HEK293T (cell line): Measurements from ENCODE around the gene MUC21.

Experiments used
- CTCF ChIA-PET: fragments of 350-600 bp; formaldehyde crosslinking; extraction: SDS; loops from one replicate; lab custom pipeline; 2021; ENCODE audit warnings: antibody characterized with exemption, inconsistent platforms; lab: Yijun Ruan, JAX
- POLR2A ChIA-PET: fragments of 350-600 bp; formaldehyde crosslinking; extraction: SDS; loops from one replicate; lab custom pipeline; 2020; ENCODE audit warnings: antibody characterized with exemption, inconsistent platforms; lab: Yijun Ruan, JAX
- DNase-seq: peaks from one replicate; pipeline ENCODE4 v3.0.0; 2012; ENCODE audit warnings: mixed read lengths; ENCODE audit errors: extremely low spot score
- ARNT ChIP-seq: fragments of 450-650 bp; IDR thresholded peaks from 2 replicates; pipeline ENCODE4 v1.6.1; 2017; ENCODE audit warnings: mild to moderate bottlenecking
- BHLHE40 ChIP-seq: fragments of 450-650 bp; IDR thresholded peaks from 2 replicates; pipeline ENCODE4 v1.6.1; 2016; ENCODE audit warnings: mild to moderate bottlenecking, moderate library complexity, borderline replicate concordance
- CTBP1 ChIP-seq: fragments of 450-650 bp; IDR thresholded peaks from 2 replicates; pipeline ENCODE4 v1.6.1; 2016; ENCODE audit warnings: borderline replicate concordance
- ELF4 ChIP-seq: fragments of 450-650 bp; IDR thresholded peaks from 2 replicates; pipeline ENCODE4 v1.6.1; 2017; ENCODE audit warnings: antibody characterized with exemption
- FOXA1 ChIP-seq: fragments of 450-650 bp; IDR thresholded peaks from 2 replicates; pipeline ENCODE4 v1.6.1; 2016; ENCODE audit warnings: mild to moderate bottlenecking
- FOXK2 ChIP-seq: fragments of 450-650 bp; IDR thresholded peaks from 2 replicates; pipeline ENCODE4 v1.6.1; 2016; ENCODE audit warnings: mild to moderate bottlenecking
- FOXM1 ChIP-seq: fragments of 450-650 bp; IDR thresholded peaks from 2 replicates; pipeline ENCODE4 v1.6.1; 2017; ENCODE audit warnings: mild to moderate bottlenecking, borderline replicate concordance
- HDGF ChIP-seq: fragments of 450-650 bp; IDR thresholded peaks from 2 replicates; pipeline ENCODE4 v1.6.1; 2017; ENCODE audit warnings: antibody characterized with exemption, borderline replicate concordance
- L3MBTL2 ChIP-seq: fragments of 450-650 bp; conservative IDR thresholded peaks from 2 replicates; pipeline ENCODE4 v1.6.1; 2016; ENCODE audit warnings: mild to moderate bottlenecking
- LEF1 ChIP-seq: fragments of 450-650 bp; IDR thresholded peaks from 2 replicates; pipeline ENCODE4 v1.6.1; 2017; ENCODE audit warnings: mild to moderate bottlenecking, borderline replicate concordance
- NFRKB ChIP-seq: fragments of 450-650 bp; IDR thresholded peaks from 2 replicates; pipeline ENCODE4 v1.6.1; 2016; ENCODE audit warnings: mild to moderate bottlenecking, moderate library complexity
- PKNOX1 ChIP-seq: fragments of 450-650 bp; IDR thresholded peaks from 2 replicates; pipeline ENCODE4 v1.6.1; 2016
- SP1 ChIP-seq: fragments of 450-650 bp; IDR thresholded peaks from 2 replicates; pipeline ENCODE4 v1.6.1; 2017
- SUZ12 ChIP-seq: fragments of 450-650 bp; IDR thresholded peaks from 2 replicates; pipeline ENCODE4 v1.6.1; 2016; ENCODE audit warnings: mild to moderate bottlenecking
- TARDBP ChIP-seq: fragments of 450-650 bp; IDR thresholded peaks from 2 replicates; pipeline ENCODE4 v1.6.1; 2016
- ZNF384 ChIP-seq: fragments of 450-650 bp; IDR thresholded peaks from 2 replicates; pipeline ENCODE4 v1.6.1; 2016

Gene MUC21

DNA sequence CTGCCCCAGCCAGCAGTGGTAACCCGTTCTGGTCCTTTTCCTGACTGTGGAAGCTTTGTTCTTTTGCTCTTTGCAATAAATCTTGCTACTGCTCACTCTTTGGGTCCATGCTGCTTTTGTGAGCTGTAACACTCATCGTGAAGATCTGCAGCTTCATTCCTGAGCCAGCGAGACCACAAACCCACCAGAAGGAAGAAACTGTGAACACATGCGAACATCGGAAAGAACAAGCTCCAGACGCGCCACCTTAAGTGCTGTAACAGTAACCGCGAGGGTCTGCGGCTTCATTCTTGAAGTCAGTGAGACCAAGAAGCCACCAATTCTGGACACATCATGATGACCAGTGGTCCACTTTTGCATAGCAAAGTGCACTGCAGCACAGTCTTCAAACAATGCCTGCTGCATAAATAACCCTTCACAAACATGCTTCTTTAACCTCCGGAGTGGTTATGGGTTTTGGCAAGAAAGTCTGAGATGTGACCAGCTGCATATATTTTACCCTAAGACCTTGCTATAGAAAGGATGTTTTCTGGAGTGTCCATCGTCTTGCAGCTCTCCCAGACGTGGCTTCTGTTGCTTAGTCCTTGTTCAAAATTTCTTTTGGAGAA is 17.9 kb downstream of the MUC21 start:
- DNase-seq = no peak
- POLR2A ChIA-PET = no interaction called here
- CTCF ChIA-PET = no interaction called here
- TF ChIP-seq HDGF (no peak), FOXK2 (no peak), FOXM1 (no peak), L3MBTL2 (no peak), SP1 (no peak), LEF1 (no peak), CTBP1 (no peak), ELF4 (no peak), ZNF384 (no peak), PKNOX1 (no peak), SUZ12 (no peak), ARNT (no peak), BHLHE40 (no peak), TARDBP (no peak), FOXA1 (no peak), NFRKB (no peak)

- DNase-seq = no peak
- ChIA-PET POLR2A (no interaction called here), CTCF (no interaction called here)
- TF ChIP-seq FOXK2 = no peak
- no peak for TF ChIP-seq PKNOX1
- no peak for TF ChIP-seq ARNT
- no peak for TF ChIP-seq SP1
Measured at GRCh38 chr6:31002471-31002870, 19.0 kb downstream of the MUC21 start.

GRCh38 chr6:31004794-31005193 is 21.3 kb downstream of the MUC21 start:
- TF ChIP-seq ZNF384 (no peak), HDGF (no peak), L3MBTL2 (no peak)
- DNase-seq = no peak
- CTCF ChIA-PET = no interaction called here
- POLR2A ChIA-PET = no interaction called here

- ChIA-PET CTCF (no interaction called here), POLR2A (no interaction called here)
- no peak for DNase-seq
- TF ChIP-seq L3MBTL2 (no peak), LEF1 (no peak), FOXK2 (no peak), TARDBP (no peak), HDGF (no peak), SP1 (no peak), ZNF384 (no peak), PKNOX1 (no peak), FOXA1 (no peak), ARNT (no peak), FOXM1 (no peak), SUZ12 (no peak), NFRKB (no peak), ELF4 (no peak), CTBP1 (no peak), BHLHE40 (no peak)
Measured at GRCh38 chr6:31005249-31006020, 21.9 kb downstream of the MUC21 start.

DNA sequence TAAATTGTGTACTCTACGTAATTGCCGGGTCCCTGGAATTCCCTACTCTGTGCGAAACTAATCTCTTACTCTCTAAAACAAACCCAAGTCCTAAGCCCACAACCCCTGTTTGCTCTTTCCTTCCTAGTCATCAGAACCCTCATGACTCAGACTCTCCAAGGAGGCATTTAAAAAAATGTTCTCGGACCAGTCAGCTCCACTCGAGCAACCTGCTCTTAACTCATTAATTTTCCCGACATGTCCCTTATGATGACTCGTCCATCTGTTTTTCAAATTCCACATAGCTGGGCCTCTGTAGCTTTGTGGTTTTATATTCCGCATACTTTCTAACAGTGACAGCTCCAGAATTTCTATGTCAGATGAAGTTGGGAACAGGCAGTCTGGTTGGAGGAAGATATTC is 24.2 kb downstream of the MUC21 start:
- ChIA-PET CTCF (interaction anchor here (0.6 kb wide), 1 partner anchor 34 kb away, joined by 4 read pairs; no protein-coding TSS in a partner anchor), POLR2A (no interaction called here)
- TF ChIP-seq PKNOX1 (no peak), FOXA1 (no peak), CTBP1 (no peak), L3MBTL2 (no peak), BHLHE40 (no peak), ZNF384 (no peak), FOXM1 (no peak), SUZ12 (no peak)
- no peak for DNase-seq

DNA sequence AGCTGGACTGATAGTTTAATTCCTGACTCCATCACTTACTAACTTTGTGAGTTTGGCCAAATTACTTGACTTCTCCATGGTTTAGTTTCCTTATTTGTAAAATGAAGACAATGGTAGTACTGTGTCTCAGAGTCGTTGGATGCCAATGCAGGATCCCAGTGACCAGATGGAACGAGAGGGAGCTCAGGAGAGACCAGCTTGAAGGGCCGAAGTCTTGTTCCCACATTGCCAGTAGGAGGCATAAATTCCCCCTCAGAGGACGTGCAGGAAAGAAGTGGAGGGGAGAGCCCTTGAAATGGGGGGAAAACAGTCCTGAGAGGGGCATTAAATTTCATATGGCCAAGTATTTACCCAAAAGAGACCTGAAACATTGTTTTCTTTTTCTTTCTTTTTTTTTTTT is 24.6 kb downstream of the MUC21 start:
- ChIA-PET CTCF (interaction anchor here (0.6 kb wide), 2 partner anchors 34 to 39 kb away, joined by 4 to 7 read pairs; no protein-coding TSS in a partner anchor), POLR2A (no interaction called here)
- DNase-seq = no peak
- TF ChIP-seq TARDBP (no peak), PKNOX1 (no peak), SUZ12 (no peak)
